HG02678 (cell line): ENCODE data around the gene SEC16B.
"Not testable (repeated sequence)": the region's sequence is repeated elsewhere in the genome, so short reads cannot be mapped to it uniquely, and the experiment has no call there.

Source experiments
- ATAC-seq: cut with Tn5 transposase; IDR thresholded peaks from one replicate; pipeline ENCODE4 v1.9.1; 2021; ENCODE audit warnings: mild to moderate bottlenecking, moderate library complexity; ENCODE audit not compliant: unreplicated experiment

The SEC16B gene, protein sequence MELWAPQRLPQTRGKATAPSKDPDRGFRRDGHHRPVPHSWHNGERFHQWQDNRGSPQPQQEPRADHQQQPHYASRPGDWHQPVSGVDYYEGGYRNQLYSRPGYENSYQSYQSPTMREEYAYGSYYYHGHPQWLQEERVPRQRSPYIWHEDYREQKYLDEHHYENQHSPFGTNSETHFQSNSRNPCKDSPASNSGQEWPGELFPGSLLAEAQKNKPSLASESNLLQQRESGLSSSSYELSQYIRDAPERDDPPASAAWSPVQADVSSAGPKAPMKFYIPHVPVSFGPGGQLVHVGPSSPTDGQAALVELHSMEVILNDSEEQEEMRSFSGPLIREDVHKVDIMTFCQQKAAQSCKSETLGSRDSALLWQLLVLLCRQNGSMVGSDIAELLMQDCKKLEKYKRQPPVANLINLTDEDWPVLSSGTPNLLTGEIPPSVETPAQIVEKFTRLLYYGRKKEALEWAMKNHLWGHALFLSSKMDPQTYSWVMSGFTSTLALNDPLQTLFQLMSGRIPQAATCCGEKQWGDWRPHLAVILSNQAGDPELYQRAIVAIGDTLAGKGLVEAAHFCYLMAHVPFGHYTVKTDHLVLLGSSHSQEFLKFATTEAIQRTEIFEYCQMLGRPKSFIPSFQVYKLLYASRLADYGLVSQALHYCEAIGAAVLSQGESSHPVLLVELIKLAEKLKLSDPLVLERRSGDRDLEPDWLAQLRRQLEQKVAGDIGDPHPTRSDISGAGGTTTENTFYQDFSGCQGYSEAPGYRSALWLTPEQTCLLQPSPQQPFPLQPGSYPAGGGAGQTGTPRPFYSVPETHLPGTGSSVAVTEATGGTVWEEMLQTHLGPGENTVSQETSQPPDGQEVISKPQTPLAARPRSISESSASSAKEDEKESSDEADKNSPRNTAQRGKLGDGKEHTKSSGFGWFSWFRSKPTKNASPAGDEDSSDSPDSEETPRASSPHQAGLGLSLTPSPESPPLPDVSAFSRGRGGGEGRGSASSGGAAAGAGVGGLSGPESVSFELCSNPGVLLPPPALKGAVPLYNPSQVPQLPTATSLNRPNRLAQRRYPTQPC

GRCh38 chr1:177969825-177970371 lies at the start of gene SEC16B:
TSS of gene SEC16B (minus strand) at chr1:177970058. CDS start at chr1:177967981, 2,077 bp downstream.
- ATAC-seq: no peak

DNA sequence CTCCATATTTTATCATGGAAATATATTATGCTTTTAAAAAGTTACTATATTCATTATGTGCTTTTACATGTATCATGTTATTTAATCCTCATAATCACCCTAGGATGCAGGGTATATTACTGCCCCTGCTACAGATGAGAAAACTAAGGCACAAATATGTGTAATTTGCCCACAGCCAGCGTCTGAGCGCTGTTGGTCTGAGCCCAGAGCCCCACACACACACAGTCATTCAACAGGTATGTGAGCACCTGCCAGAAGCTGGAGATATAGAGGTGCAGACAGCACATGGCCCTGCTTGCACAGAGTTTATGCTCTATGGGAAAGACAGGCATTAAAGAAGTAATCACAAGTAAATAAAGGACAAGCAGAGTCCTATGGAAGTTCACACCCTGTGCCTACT lies 49.8 kb upstream of the SEC16B start:
- ATAC-seq: no peak

- ATAC-seq: no peak
Observed at GRCh38 chr1:178019208-178019607, 49.4 kb upstream of the SEC16B start.

DNA sequence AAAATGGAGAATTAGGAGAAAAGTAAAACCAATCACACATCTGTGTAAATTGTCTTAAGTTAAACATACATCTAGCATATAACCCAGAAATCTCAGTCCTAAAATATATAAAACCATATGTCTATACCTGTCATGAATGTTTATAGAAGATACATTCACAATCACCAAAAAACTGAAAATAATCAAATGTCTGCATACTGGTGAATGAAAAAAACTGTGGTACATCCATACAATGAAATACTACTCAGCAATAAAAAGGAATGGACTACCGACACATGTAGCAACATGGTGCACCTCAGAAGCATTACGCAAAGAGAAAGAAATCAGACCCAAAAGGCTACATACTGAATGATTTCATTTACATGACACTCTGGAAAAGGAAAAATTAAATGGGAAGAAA lies 47.7 kb upstream of the SEC16B start:
- no peak for ATAC-seq

- ATAC-seq: no peak
Observed at GRCh38 chr1:178011864-178012503, 42.1 kb upstream of the SEC16B start.

GRCh38 chr1:178011465-178011828 lies 41.6 kb upstream of the SEC16B start:
- no peak for ATAC-seq

- ATAC-seq: no peak
Observed at GRCh38 chr1:178010674-178011464, 41.0 kb upstream of the SEC16B start.

- ATAC-seq: no peak
Observed at GRCh38 chr1:178006043-178006442, 36.2 kb upstream of the SEC16B start.

DNA sequence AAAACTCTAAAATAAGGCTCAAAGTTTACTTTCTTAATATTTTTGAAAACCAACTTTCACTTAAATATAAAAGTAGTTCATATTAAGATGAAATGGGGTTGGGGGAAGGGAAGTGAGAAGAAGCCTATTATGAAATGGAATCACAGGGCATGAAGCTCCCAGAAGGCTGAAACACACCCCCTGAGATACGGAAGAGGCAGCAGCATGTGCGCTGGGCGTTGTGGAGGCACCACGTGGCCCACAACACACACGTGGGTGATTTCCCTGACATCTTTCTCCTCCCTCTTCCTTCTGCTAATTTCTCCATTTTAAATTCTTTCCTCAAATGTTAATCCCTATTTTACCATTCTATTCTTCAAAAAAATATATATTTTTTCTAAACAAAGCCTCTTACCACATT lies 35.6 kb upstream of the SEC16B start:
- no peak for ATAC-seq

- no peak for ATAC-seq
Observed at GRCh38 chr1:178004926-178005391, 35.1 kb upstream of the SEC16B start.

DNA sequence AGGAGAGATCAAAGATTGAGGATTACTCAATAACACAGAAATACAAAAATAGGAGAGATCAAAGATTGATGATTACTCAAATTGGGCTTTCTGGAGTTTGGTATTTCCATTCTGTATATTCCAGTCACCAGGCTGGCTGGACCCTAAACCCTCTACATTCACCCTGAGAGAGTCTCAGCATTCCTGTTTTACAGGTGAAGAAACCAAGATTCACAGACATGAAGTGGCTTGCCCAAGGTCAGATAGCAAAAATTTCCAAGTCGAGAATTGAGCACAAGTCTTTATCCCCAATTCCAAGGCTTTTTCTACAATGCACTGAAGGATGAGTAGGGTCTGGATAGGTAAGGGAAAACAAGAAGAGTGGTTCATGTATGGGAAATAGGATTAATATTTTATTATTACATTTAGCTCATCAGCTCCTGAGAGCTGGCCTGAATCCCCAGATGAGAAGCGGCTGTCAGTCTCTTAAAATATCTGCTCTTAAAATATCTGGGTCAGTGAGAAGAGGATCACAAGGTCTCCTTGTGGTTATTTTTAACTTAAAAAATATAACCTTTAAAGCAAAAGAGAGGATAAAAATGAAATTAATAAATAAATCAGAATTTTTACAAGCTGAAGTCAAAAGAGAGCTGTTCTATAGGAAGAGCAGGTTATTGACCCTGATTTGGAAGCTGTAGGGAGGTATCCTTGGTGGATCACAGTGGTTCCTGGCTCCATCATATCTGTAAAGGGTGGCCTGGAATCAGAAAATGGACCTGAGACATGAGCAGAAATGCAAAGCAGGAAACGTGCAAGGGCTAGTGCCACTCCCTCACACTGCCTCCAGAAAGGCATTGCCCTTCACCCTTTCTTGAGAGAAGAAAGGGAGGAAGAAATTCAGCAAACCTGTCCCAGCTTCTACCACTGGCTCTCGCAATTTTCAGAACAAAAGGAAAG lies 29.1 kb upstream of the SEC16B start:
- ATAC-seq: no peak

GRCh38 chr1:177996957-177997356 lies 27.1 kb upstream of the SEC16B start:
- ATAC-seq: no peak

GRCh38 chr1:177995369-177995768 lies 25.5 kb upstream of the SEC16B start:
- no peak for ATAC-seq

GRCh38 chr1:177986281-177986680 lies 16.4 kb upstream of the SEC16B start:
- not testable (repeated sequence) for ATAC-seq

DNA sequence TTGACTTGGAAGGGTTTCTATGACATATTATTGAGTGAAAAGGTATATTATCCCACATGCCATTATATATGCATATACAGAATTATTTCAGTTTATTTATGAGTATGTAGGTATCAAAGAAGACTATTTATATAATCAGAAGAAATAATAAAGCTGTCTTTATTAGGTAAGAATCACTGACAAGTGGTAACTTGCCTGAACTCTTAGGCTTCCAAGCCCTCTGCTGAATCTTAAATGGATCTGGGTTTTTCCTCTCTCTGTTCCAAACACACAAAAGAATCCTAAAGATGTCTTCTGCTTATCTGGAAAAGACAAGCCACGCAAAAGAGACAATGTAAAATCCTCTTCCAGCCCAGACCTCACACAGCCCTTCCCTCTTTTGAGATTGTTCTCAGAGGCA lies 14.9 kb upstream of the SEC16B start:
- no peak for ATAC-seq

DNA sequence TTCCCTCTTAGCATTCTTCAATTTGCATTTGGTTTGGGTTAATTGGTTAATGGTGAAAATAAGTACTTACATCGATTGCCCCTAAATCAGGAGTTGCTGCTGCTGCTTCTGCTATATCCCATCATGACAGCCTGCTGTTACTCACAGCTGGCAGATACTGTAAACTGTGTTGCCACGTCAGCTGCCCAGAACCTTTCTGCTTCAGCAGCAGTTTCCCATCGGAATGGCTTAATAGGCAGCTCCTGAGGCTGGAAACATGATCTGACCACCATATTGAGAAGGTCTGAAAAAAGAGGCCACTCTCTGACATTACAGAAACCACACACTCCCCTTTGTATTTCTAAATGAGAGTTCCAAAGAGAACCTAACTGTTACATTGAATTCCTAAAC lies 14.3 kb upstream of the SEC16B start:
- no peak for ATAC-seq

DNA sequence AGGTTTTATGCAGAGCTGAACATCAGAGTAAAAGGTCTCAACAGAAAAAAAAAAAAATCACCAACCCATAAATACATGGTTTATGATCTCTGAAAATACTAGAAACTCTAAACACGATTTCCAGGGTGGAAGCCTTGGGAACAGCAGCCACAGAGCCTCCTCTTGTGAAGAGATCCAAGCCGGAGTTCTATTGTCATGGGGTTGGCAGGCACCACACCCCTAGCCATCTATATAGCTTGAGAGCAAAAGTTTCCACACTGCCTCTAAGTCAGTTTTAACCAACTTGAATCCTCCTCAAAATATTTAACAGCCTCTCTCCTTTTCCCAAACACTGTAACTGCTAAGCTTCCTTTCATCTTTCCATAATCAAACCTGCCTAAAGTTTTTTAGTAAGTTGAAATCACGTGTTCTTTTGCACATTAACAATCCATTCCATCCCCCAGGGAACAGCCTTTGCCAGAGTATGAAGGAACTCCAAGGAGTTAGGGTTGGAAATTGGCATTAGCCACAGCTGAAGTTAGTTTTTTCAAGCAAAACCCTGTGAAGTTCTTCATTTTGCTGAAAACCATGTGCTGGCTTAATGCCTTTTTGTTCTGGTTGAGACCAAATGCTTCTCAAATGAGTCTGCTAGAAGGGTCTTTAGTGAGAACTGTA lies 13.8 kb upstream of the SEC16B start:
- ATAC-seq: no peak

GRCh38 chr1:177983077-177983476 lies 13.2 kb upstream of the SEC16B start:
- no peak for ATAC-seq
